AG20443 (cell line): Measurements from ENCODE around the gene FBXO42.
A peak's percentile ranks its signal among the peaks of the same experiment; 100 is the strongest.

Source experiments
- DNase-seq: peaks from one replicate; pipeline ENCODE4 v3.0.0; 2012; ENCODE audit warnings: low spot score, mixed read lengths

FBXO42 gene

GRCh38 chr1:16351994-16352841, at the start of gene FBXO42:
Gene FBXO42, minus strand, starts transcription at chr1:16352480. Its CDS starts 37,062 bp downstream, at chr1:16315418.
- peak; percentile 98 for DNase-seq

DNA sequence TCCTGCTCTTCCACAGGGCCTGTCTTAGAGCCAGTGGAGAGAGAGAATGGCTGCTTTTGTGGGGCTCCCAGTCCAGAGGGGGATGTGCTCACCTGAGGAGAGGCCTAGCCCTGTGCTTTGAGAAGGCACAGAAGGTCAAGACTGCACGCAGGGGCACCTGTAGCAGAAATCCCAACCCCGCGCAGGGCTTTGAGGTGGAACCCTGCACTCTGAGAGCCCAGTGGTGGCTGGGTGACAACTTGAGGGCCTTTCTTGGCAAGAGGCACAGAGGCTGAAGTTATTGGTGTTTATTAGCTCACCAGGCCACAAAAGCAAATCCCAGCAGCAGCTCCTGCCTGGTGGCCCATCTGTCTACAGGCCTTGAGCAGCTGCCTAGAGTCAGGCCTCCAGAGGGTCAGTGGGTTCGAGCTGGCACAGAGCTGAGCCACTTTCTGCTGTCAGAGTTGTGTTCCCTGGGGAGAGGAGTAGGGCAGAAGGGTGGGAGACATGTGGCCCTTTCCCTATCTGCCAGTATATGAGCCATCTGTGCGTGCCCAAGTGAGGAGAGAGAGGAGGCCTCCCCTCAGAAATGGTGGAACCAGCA, 46.2 kb upstream of the FBXO42 start:
- DNase-seq, result no peak

DNA sequence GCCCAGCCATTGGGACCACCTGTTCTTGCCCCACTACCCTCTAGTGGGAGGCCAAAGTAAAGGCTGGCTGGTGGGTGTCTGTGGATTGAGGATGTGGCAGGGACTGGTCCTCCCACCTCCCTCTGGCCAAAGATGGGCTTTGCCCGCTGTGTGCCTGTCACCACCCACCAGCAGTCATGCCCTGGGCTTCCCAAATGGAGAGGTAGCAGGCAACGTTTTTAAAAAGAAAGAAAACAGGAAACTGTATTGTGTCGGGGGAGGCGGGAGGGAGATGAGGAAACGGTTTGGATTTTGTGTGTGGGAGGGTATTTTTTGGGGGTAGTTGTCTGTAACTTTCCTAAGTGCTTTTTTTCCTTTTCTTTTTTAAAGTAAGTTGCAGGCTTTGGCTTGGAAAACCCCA, 44.8 kb upstream of the FBXO42 start:
- no peak for DNase-seq

DNA sequence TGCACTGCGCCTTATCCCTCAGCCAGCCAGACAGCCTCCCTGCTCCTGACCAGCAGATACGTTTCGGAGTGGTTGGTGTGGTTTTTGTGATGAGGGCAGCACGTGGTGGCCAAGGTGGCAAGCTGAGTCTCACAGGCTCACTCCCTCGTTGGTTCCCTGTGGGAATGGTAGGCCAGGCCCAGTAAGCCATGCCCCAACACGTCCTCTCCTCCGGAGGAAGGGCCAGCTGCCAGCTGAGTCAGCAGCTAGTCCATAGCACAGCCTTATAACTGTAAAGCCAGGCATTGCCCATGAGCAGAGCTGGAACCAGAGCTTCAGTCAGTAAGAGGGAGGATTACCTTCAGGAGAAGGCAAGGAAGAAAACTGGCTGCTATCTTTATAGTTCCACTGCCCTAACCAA, 44.3 kb upstream of the FBXO42 start:
- DNase-seq, result peak; percentile 84

DNA sequence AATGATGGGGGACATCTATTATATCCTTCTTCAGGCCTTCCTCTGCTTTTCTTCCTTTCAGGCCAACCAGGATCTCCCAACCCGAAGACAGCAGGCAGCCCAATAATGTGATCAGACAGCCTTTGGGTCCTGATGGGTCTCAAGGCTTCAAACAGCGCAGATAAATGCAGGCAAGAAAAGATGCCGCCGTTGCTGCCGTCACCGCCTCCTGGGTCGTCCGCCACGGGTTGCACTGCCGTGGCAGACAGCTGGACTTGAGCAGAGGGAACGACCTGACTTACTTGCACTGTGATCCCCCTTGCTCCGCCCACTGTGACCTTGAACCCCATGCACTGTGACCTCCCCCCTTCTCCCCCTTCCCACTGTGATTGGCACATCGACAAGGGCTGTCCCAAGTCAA, 42.7 kb upstream of the FBXO42 start:
- DNase-seq, result no peak

- DNase-seq, result no peak
Measured at GRCh38 chr1:16393570-16394521, 41.6 kb upstream of the FBXO42 start.

GRCh38 chr1:16392740-16393569, 40.7 kb upstream of the FBXO42 start:
- peak; percentile 57 for DNase-seq

GRCh38 chr1:16391411-16391810, 39.1 kb upstream of the FBXO42 start:
- DNase-seq, result no peak

GRCh38 chr1:16387201-16388188, 35.2 kb upstream of the FBXO42 start:
- no peak for DNase-seq

- peak; percentile 81 for DNase-seq
Measured at GRCh38 chr1:16386454-16387113, 34.3 kb upstream of the FBXO42 start.

- no peak for DNase-seq
Measured at GRCh38 chr1:16385659-16386453, 33.6 kb upstream of the FBXO42 start.

GRCh38 chr1:16383888-16384287, 31.6 kb upstream of the FBXO42 start:
- no peak for DNase-seq

GRCh38 chr1:16380868-16381267, 28.6 kb upstream of the FBXO42 start:
- no peak for DNase-seq

- DNase-seq, result no peak
Measured at GRCh38 chr1:16378443-16378842, 26.2 kb upstream of the FBXO42 start.

DNA sequence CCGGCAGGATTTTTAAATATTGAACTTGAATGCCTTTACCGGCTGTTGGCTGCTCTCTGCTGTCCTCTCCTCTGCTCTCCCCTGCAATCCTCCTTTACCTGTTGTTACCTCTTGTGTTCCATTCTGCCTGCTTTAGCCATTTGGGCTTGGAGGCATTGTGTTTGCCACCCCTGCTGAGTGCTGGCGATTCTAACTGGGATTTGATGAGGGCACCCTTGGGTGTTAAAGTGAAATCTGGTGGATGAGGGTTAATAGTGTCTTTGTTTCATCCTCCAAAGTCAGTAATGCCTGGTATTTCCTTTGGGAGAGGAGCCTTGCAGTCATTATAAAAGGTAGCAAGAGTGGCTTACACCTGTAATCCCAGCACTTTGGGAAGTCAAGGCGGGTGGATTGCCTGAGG, 24.7 kb upstream of the FBXO42 start:
- DNase-seq, result no peak

GRCh38 chr1:16375521-16376340, 23.5 kb upstream of the FBXO42 start:
- no peak for DNase-seq

DNA sequence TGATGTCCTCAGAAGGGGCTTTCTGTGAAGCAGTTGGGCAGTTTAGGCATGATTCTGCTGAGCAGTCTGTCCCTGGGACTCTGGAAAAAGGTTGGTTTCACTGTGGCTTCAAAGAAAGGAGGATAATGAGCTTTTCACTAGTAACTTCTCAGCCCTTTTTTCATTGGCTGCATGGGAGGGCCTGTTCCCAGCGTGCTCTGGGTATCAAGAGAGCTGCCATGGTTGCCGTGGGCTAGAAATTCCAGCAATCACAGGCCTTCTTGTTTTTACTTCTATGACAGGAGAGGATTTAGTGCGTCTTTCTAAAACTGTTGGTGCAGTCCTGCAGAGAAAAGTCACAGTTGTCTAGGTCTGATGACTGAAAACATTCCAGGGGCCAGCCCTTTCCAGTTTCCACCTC, 22.0 kb upstream of the FBXO42 start:
- no peak for DNase-seq
